AG04449 (cell line): ENCODE measurements around the gene CYTH1.

Experiments
- CTCF ChIA-PET: fragments of 350-600 bp; formaldehyde crosslinking; extraction: SDS; loops from one replicate; lab custom pipeline; 2021; ENCODE audit warnings: antibody characterized with exemption; lab: Yijun Ruan, JAX
- POLR2A ChIA-PET: fragments of 400-600, 350-600 bp; formaldehyde crosslinking; extraction: SDS; loops from one replicate; lab custom pipeline; 2020; ENCODE audit warnings: antibody characterized with exemption, inconsistent platforms; lab: Yijun Ruan, JAX
- DNase-seq: peaks from one replicate; pipeline ENCODE4 v3.0.0-alpha.2; 2010; ENCODE audit warnings: low read depth, low spot score
- H3K4me3 ChIP-seq: 2 replicates; pipeline ENCODE4 v1.5.1; 2011; ENCODE audit warnings: low read depth, mild to moderate bottlenecking, control low read depth, low read length
- TF ChIP-seq, protein P1 (sequence below): IDR thresholded peaks from one replicate; pipeline ENCODE4 v1.5.1; 2011; ENCODE audit warnings: mild to moderate bottlenecking, moderate library complexity, low read length, control low read depth, inconsistent platforms; ENCODE audit not compliant: insufficient read depth; ENCODE audit errors: missing control alignments

The CYTH1 gene, protein sequence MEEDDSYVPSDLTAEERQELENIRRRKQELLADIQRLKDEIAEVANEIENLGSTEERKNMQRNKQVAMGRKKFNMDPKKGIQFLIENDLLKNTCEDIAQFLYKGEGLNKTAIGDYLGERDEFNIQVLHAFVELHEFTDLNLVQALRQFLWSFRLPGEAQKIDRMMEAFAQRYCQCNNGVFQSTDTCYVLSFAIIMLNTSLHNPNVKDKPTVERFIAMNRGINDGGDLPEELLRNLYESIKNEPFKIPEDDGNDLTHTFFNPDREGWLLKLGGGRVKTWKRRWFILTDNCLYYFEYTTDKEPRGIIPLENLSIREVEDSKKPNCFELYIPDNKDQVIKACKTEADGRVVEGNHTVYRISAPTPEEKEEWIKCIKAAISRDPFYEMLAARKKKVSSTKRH

DNA sequence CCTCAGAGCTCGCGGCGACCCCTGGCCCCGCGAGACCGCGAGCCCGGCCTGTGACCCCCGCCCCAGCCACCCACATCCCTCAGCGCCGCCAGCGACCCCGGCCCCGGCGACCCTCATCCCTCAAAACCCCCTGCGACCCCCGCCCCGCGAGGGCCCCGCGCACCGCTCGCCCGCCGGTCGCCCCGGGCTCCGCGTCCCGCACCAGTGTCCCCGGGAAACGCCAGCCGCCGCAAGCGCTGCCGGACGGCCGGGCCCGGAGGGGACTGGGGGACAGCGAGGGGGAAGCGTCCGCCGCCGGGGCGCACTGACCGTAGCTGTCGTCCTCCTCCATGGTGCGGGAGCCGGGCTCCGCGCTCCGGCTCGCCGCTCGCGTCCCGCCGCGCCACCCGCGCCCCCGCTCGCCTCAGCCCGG lies at the start of gene CYTH1:
Gene CYTH1 (minus strand): TSS at position 381 of the 412 bp plus-strand sequence. CDS start 50 bp downstream, at position 331.
- TF ChIP-seq, protein P1, sequence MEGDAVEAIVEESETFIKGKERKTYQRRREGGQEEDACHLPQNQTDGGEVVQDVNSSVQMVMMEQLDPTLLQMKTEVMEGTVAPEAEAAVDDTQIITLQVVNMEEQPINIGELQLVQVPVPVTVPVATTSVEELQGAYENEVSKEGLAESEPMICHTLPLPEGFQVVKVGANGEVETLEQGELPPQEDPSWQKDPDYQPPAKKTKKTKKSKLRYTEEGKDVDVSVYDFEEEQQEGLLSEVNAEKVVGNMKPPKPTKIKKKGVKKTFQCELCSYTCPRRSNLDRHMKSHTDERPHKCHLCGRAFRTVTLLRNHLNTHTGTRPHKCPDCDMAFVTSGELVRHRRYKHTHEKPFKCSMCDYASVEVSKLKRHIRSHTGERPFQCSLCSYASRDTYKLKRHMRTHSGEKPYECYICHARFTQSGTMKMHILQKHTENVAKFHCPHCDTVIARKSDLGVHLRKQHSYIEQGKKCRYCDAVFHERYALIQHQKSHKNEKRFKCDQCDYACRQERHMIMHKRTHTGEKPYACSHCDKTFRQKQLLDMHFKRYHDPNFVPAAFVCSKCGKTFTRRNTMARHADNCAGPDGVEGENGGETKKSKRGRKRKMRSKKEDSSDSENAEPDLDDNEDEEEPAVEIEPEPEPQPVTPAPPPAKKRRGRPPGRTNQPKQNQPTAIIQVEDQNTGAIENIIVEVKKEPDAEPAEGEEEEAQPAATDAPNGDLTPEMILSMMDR: no peak
- CTCF ChIA-PET: interaction anchor here (1.3 kb wide), 1 partner anchor 13 kb away, joined by 5 read pairs; no protein-coding TSS in a partner anchor
- POLR2A ChIA-PET: no interaction called here
- H3K4me3 ChIP-seq: peak within 1 kb of the TSS; percentile 83
- DNase-seq: no peak

GRCh38 chr17:78829477-78829876 lies 47.4 kb upstream of the CYTH1 start:
- no peak overlapping the region for H3K4me3 ChIP-seq
- ChIA-PET CTCF (interaction anchor here (0.8 to 2.4 kb wide), 4 partner anchors 10 to 332 kb away, joined by 3 to 11 read pairs (median 6); no protein-coding TSS in a partner anchor), POLR2A (no interaction called here)
- no peak for DNase-seq
- TF ChIP-seq, protein P1: no peak

- POLR2A ChIA-PET: no interaction called here
- DNase-seq: no peak
- TF ChIP-seq, protein P1: peak; percentile 58
- CTCF ChIA-PET: interaction anchor here (0.8 to 2.4 kb wide), 6 partner anchors 9 to 337 kb away, joined by 3 to 11 read pairs (median 4); no protein-coding TSS in a partner anchor
- H3K4me3 ChIP-seq: no peak overlapping the region
These were observed 46.6 kb upstream of the CYTH1 start for GRCh38 chr17:78828470-78829185.

DNA sequence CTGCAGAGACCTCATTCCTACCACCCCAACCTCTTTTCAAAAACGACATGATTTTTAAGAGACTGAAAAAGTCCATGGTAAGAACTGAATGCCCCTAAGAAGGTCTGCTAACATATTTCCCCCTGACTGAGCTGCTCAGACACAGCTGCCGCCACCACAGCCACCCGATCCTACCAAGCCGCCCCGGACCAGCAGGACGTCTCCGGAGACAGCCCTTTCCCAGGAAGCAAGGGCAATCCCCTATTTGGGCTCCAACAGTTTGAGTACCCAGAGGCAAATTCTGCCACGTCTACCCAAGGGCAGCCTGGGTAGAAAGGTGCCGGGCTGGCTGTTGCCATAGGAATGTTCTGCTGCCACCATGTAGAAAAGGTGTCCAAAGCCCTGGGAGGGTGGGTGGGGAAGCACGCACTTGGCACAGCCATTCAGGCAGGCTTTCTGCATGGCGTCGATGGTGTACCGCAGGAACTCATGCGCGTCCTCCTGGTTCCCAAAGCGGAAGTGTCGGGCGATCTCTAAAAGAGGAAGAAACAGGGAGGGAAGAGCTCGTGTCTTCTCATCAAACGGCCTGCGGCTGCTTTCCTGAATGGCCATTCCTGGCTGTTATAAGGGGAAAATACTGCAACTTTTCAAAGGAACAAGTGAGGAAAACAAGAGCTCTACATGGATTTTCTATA lies 44.9 kb upstream of the CYTH1 start:
- no peak overlapping the region for H3K4me3 ChIP-seq
- ChIA-PET CTCF (interaction anchor here (0.9 to 2.4 kb wide), 5 partner anchors 9 to 330 kb away, joined by 3 to 11 read pairs (median 4); no protein-coding TSS in a partner anchor), POLR2A (no interaction called here)
- DNase-seq: no peak
- TF ChIP-seq, protein P1: no peak

- ChIA-PET CTCF (interaction anchor here (0.9 to 2.3 kb wide), 4 partner anchors 10 to 118 kb away, joined by 3 to 8 read pairs (median 4); no protein-coding TSS in a partner anchor), POLR2A (no interaction called here)
- TF ChIP-seq, protein P1: no peak
- no peak for DNase-seq
- H3K4me3 ChIP-seq: no peak overlapping the region
These were observed 44.3 kb upstream of the CYTH1 start for GRCh38 chr17:78826421-78826820.
